ENCODE measurements around the gene ARHGAP28.

ARHGAP28 gene

DNA sequence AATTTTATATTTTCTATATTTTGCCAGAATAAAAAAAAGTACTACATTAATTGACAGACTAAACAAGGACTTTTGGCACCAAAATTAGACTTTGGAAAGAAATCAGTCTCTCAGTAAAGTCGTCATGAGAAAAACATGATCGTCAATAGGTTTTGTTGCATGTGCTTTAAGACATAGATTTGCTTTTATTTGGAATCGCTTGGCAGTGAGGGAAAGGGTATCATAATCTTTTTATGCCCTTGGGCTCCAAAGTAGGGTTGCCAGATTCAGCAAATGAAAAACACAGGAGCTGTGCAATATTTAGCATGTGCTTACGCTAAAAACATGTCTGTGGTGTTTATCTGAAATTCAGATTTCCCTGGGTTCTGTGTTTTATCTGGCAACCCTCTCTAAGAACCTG lies 210.5 kb downstream of the ARHGAP28 start:
- Histone ChIP-seq H3K4me1 (ENCODE audit: insufficient read depth, low read length) (no peaks in the 10 kb centered on the region), H3K9ac (ENCODE audit: low read length) (no peak overlapping the region), H3K27ac (ENCODE audit: low read depth, low read length) (no peak overlapping the region), H3K9me3 (ENCODE audit: low read length) (no peaks in the 10 kb centered on the region), H3K36me3 (ENCODE audit: insufficient read depth, low read length) (no peaks in the 10 kb centered on the region), H3K27me3 (ENCODE audit: control insufficient read depth in 1 of 2, insufficient read depth in 2 of 2, low read length in 2 of 2) (no peaks in the 10 kb centered on the region), H3K4me3 (ENCODE audit: low read depth in 1 of 2, low read length in 2 of 2) (no peak overlapping the region)

DNA sequence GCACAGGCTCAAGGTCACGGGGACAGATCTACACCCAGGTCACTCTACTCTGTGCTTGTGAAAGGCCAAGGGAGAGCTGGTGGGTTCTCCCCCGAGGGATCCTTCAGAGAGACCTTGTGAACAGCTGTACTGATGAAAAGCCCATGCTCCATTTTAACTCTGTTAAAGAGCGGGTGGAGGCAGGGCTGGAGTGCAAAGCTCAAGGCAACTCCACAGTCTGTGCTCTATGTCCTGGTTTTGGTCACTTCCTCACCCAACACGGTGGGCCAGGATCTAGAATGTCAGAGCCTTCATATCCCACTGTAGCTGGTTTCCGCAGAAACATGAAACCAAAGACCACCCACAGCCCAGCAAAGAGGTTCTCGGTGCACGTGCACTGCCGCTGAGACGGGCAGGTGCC lies 210.9 kb downstream of the ARHGAP28 start:
- H3K27ac ChIP-seq (ENCODE audit: low read depth, low read length): no peak overlapping the region
- H3K4me3 ChIP-seq (ENCODE audit: low read depth in 1 of 2, low read length in 2 of 2): no peak overlapping the region
- no peaks in the 10 kb centered on the region for H3K36me3 ChIP-seq (ENCODE audit: insufficient read depth, low read length)
- no peaks in the 10 kb centered on the region for H3K27me3 ChIP-seq (ENCODE audit: control insufficient read depth in 1 of 2, insufficient read depth in 2 of 2, low read length in 2 of 2)
- H3K4me1 ChIP-seq (ENCODE audit: insufficient read depth, low read length): no peaks in the 10 kb centered on the region
- no peaks in the 10 kb centered on the region for H3K9me3 ChIP-seq (ENCODE audit: low read length)
- H3K9ac ChIP-seq (ENCODE audit: low read length): no peak overlapping the region

GRCh38 chr18:6941996-6942395 lies 212.5 kb downstream of the ARHGAP28 start:
- Histone ChIP-seq H3K9ac (ENCODE audit: low read length) (no peak overlapping the region), H3K9me3 (ENCODE audit: low read length) (no peaks in the 10 kb centered on the region), H3K4me1 (ENCODE audit: insufficient read depth, low read length) (no peaks in the 10 kb centered on the region), H3K27ac (ENCODE audit: low read depth, low read length) (no peak overlapping the region), H3K4me3 (ENCODE audit: low read depth in 1 of 2, low read length in 2 of 2) (no peak overlapping the region), H3K36me3 (ENCODE audit: insufficient read depth, low read length) (no peaks in the 10 kb centered on the region), H3K27me3 (ENCODE audit: control insufficient read depth in 1 of 2, insufficient read depth in 2 of 2, low read length in 2 of 2) (no peaks in the 10 kb centered on the region)

GRCh38 chr18:6942742-6943141 lies 213.2 kb downstream of the ARHGAP28 start:
- Histone ChIP-seq H3K4me3 (ENCODE audit: low read depth in 1 of 2, low read length in 2 of 2) (no peak overlapping the region), H3K27ac (ENCODE audit: low read depth, low read length) (no peak overlapping the region), H3K27me3 (ENCODE audit: control insufficient read depth in 1 of 2, insufficient read depth in 2 of 2, low read length in 2 of 2) (no peaks in the 10 kb centered on the region), H3K9me3 (ENCODE audit: low read length) (no peaks in the 10 kb centered on the region), H3K36me3 (ENCODE audit: insufficient read depth, low read length) (no peaks in the 10 kb centered on the region), H3K4me1 (ENCODE audit: insufficient read depth, low read length) (no peaks in the 10 kb centered on the region), H3K9ac (ENCODE audit: low read length) (no peak overlapping the region)

- Histone ChIP-seq H3K4me3 (ENCODE audit: low read depth in 1 of 2, low read length in 2 of 2) (no peak overlapping the region), H3K27ac (ENCODE audit: low read depth, low read length) (no peak overlapping the region), H3K27me3 (ENCODE audit: control insufficient read depth in 1 of 2, insufficient read depth in 2 of 2, low read length in 2 of 2) (no peaks in the 10 kb centered on the region), H3K9me3 (ENCODE audit: low read length) (no peaks in the 10 kb centered on the region), H3K9ac (ENCODE audit: low read length) (no peak overlapping the region), H3K4me1 (ENCODE audit: insufficient read depth, low read length) (no peaks in the 10 kb centered on the region), H3K36me3 (ENCODE audit: insufficient read depth, low read length) (no peaks in the 10 kb centered on the region)
Observed at GRCh38 chr18:6943143-6943542, 213.6 kb downstream of the ARHGAP28 start.

DNA sequence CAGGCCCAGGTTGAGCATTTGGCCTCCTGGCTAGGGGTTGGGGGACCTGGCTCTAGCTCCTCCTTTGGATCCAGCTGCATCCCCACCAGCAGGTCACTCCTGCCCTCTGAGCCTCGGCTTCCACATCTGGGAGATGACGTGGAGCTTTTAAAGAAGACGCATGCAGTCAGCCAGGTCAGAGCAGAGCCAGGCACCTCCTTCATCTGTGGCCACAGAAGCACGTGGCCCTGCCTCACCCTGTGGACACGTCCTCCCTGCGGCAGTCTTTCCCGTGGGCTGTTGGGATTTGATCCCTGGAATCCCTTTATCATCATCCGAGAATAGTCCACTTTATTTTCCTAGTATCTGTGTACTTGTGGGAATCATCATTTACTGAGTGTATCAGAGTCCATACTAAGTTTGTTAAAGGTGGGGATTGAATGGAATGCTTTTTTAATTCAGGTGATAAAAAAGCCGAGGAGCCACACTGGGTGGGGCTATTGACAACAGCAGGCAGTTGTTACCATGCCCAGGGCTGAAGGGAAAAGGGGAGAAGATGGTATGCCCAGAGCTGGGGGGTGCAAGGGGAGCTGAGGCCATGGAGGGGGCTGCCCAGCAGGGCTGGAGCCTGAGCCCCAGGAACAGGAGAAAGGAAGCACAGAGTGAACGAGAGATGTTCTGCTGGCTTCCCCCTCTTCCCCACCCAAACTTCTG lies 218.0 kb downstream of the ARHGAP28 start:
- Histone ChIP-seq H3K4me3 (ENCODE audit: low read depth in 1 of 2, low read length in 2 of 2) (no peak overlapping the region), H3K36me3 (ENCODE audit: insufficient read depth, low read length) (no peaks in the 10 kb centered on the region), H3K9ac (ENCODE audit: low read length) (no peak overlapping the region), H3K27ac (ENCODE audit: low read depth, low read length) (no peak overlapping the region), H3K9me3 (ENCODE audit: low read length) (no peaks in the 10 kb centered on the region), H3K27me3 (ENCODE audit: control insufficient read depth in 1 of 2, insufficient read depth in 2 of 2, low read length in 2 of 2) (no peaks in the 10 kb centered on the region), H3K4me1 (ENCODE audit: insufficient read depth, low read length) (no peaks in the 10 kb centered on the region)

DNA sequence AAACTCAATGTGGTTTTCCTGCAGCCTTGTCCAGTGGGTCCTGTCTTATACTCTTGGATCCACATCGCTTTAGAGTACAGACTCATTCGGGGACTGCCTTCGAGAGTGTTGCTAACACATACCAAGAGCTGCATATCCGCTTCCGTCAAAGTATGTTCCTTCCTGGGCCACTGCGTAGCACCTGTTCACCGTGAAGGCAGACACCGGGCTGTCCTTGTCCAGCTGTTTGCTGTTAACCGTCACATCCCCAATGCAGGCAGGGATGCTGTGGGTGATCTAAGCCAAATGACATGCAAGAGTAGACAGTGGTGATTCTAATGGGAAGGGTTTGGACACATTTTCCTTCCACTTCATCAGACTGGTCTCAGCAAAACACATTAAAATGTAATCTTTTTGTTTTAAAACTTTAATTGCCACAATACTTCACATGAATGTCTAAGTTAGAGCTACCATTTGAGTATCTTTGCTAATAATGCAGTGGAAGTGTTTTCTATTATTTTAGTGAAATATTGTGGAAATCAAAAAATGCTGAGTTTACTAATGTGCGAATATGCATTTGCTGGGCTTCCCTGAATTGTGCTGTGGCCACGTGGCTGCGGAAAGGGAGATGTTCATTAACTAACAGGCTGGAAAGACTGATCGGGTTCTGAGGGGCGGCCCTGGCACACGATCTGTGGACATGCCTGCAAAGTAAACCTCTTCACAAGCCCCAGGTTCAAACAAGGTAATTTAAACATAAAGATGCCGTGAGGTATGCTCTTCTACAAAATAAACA lies 219.0 kb downstream of the ARHGAP28 start:
- Histone ChIP-seq H3K27ac (ENCODE audit: low read depth, low read length) (no peak overlapping the region), H3K36me3 (ENCODE audit: insufficient read depth, low read length) (no peaks in the 10 kb centered on the region), H3K27me3 (ENCODE audit: control insufficient read depth in 1 of 2, insufficient read depth in 2 of 2, low read length in 2 of 2) (no peaks in the 10 kb centered on the region), H3K4me3 (ENCODE audit: low read depth in 1 of 2, low read length in 2 of 2) (no peak overlapping the region), H3K4me1 (ENCODE audit: insufficient read depth, low read length) (no peaks in the 10 kb centered on the region), H3K9ac (ENCODE audit: low read length) (no peak overlapping the region), H3K9me3 (ENCODE audit: low read length) (no peaks in the 10 kb centered on the region)

- Histone ChIP-seq H3K9me3 (ENCODE audit: low read length) (no peaks in the 10 kb centered on the region), H3K27ac (ENCODE audit: low read depth, low read length) (no peak overlapping the region), H3K9ac (ENCODE audit: low read length) (no peak overlapping the region), H3K36me3 (ENCODE audit: insufficient read depth, low read length) (no peaks in the 10 kb centered on the region), H3K4me1 (ENCODE audit: insufficient read depth, low read length) (no peaks in the 10 kb centered on the region), H3K27me3 (ENCODE audit: control insufficient read depth in 1 of 2, insufficient read depth in 2 of 2, low read length in 2 of 2) (no peaks in the 10 kb centered on the region), H3K4me3 (ENCODE audit: low read depth in 1 of 2, low read length in 2 of 2) (no peak overlapping the region)
Observed at GRCh38 chr18:6949800-6950586, 220.5 kb downstream of the ARHGAP28 start.

GRCh38 chr18:6950641-6951040 lies 221.1 kb downstream of the ARHGAP28 start:
- H3K4me1 ChIP-seq (ENCODE audit: insufficient read depth, low read length): no peaks in the 10 kb centered on the region
- H3K9ac ChIP-seq (ENCODE audit: low read length): no peak overlapping the region
- no peaks in the 10 kb centered on the region for H3K9me3 ChIP-seq (ENCODE audit: low read length)
- no peak overlapping the region for H3K4me3 ChIP-seq (ENCODE audit: low read depth in 1 of 2, low read length in 2 of 2)
- H3K27ac ChIP-seq (ENCODE audit: low read depth, low read length): no peak overlapping the region
- H3K36me3 ChIP-seq (ENCODE audit: insufficient read depth, low read length): no peaks in the 10 kb centered on the region
- H3K27me3 ChIP-seq (ENCODE audit: control insufficient read depth in 1 of 2, insufficient read depth in 2 of 2, low read length in 2 of 2): no peaks in the 10 kb centered on the region

DNA sequence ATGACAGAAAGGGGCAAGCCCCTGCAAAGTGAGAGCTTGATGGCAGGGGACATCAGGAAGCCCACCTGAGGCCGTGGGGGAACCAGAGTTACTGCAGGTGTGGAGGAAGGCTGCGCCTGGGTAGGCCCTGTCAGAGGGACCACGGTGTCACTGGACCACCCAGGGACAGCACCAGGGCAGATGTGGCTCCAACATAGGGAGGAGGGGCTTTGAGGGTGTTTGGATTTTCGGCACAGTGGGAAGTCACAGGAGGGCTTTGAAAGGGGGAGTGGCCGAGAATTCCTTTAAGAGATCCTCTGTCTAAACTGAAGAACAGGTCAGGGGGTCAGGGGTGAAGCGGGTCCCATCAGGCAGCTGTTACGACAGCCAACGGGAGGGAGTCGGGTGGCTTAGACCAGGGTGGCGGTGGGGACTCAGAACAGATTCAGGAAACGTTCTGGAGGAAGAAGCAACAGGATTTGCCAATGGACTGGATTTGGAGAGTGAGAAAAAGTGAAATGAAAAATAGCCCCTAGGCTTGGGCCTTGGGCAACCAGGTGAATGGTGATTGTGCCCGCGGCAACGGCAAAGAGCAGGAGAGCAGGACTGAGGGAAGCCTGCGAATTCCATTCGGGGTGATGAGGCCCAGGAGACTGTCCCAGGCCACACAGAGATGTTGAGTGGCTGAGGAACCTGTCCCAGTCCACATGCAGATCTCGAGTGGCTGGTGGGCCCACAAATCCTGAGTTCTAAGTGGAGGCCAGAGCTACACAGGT lies 222.0 kb downstream of the ARHGAP28 start:
- Histone ChIP-seq H3K9ac (ENCODE audit: low read length) (no peak overlapping the region), H3K36me3 (ENCODE audit: insufficient read depth, low read length) (no peaks in the 10 kb centered on the region), H3K9me3 (ENCODE audit: low read length) (no peaks in the 10 kb centered on the region), H3K4me1 (ENCODE audit: insufficient read depth, low read length) (no peaks in the 10 kb centered on the region), H3K27me3 (ENCODE audit: control insufficient read depth in 1 of 2, insufficient read depth in 2 of 2, low read length in 2 of 2) (no peaks in the 10 kb centered on the region), H3K27ac (ENCODE audit: low read depth, low read length) (no peak overlapping the region), H3K4me3 (ENCODE audit: low read depth in 1 of 2, low read length in 2 of 2) (no peak overlapping the region)

DNA sequence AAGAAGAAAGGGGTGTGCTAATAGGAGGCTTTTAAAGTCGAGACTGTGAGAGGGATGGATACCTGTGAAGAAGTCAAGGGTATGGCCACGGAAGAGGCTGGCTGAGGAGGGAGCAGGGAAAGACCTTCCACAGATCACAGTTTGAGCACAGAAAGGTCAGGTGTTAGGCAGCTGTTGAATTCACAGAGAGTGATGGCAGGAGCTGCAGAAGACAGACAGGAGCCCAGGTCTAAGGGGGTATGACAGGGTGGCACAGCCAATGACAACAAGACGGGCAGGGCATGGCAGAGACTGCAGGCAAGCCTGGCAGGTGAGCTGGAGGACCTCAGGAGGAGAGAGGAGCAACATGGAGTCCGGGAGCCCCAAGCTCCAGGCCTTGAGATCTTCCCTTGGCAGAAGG lies 225.0 kb downstream of the ARHGAP28 start:
- H3K4me1 ChIP-seq (ENCODE audit: insufficient read depth, low read length): no peaks in the 10 kb centered on the region
- H3K9ac ChIP-seq (ENCODE audit: low read length): no peak overlapping the region
- no peaks in the 10 kb centered on the region for H3K36me3 ChIP-seq (ENCODE audit: insufficient read depth, low read length)
- H3K9me3 ChIP-seq (ENCODE audit: low read length): no peaks in the 10 kb centered on the region
- H3K27me3 ChIP-seq (ENCODE audit: control insufficient read depth in 1 of 2, insufficient read depth in 2 of 2, low read length in 2 of 2): no peaks in the 10 kb centered on the region
- H3K27ac ChIP-seq (ENCODE audit: low read depth, low read length): no peak overlapping the region
- H3K4me3 ChIP-seq (ENCODE audit: low read depth in 1 of 2, low read length in 2 of 2): no peak overlapping the region
